ENCODE measurements around the gene NUDT5. TPM values are rescaled to one million over a fixed set of nuclear protein-coding genes. Genes with fewer than 3 reads are reported as not detected.

The NUDT5 gene
- 10 to 100 TPM; 33.6 to 54.8 (median 45.2) TPM for total RNA-seq

DNA sequence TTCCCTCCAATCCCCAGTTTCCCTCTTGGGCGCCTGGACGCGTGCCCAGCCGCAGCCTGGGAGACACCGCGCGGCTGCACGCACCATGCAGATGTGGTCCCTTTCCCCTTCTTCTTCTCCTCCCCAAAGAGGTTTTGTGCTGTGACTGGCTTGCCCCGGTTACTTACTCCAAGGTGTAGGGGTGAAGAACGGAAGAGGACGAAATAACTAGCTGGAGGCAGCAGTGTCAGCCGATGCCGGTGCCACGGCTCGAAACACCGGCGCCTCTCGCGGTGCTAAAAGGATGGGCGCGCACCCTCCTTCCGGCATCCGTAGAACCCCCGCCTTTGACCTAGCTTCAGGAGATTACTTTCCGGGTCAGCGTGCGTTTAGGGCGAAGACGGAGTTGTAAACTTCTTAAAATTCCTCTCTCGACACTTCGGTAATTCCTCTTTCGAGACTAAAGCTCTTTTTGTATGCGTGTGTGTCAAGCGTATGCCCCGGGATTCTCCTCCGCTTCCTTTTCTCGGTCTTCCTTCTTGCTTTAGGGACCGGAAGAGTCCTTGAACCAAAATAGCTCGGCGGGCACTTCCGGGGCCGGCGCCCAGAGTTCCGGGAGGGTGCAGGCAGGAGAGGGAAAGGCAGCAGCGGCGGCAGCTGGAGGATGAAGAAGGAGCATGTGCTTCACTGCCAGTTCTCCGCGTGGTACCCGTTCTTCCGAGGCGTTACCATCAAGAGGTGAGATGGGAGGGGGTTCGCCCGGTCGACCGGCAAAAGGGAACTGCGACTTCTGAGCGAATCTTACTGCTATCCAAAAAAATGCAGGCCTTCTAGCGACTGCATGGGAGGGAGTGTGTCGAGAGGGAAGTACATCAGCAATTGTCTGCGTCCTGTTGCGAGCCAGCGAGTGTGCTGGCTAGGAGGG, at the start of gene NUDT5, which contains the start of gene CDC123:
NUDT5 (minus strand) TSS at position 289 of the 904 bp plus-strand sequence. CDS start 9,600 bp downstream, outside the sequence.
CDC123 (plus strand) TSS at position 586 of the 904 bp plus-strand sequence; CDS start at position 644, 58 bp downstream.
- DNase-seq (ENCODE audit: low spot score), result peak; percentile 53
- peak; percentile 92 for ATAC-seq (ENCODE audit: low FRiP score)
- TF ChIP-seq CTCF (IDR thresholded peaks at IDR 0.05), result no peak

GRCh38 chr10:12243864-12244620, 48.4 kb upstream of the NUDT5 start:
- TF ChIP-seq CTCF (IDR thresholded peaks at IDR 0.05), result no peak
- ATAC-seq (ENCODE audit: low FRiP score) (no peak), DNase-seq (ENCODE audit: low spot score) (no peak)

- no peak for DNase-seq (ENCODE audit: low spot score)
- TF ChIP-seq CTCF (IDR thresholded peaks at IDR 0.05), result no peak
- no peak for ATAC-seq (ENCODE audit: low FRiP score)
Measured at GRCh38 chr10:12241810-12242529, 46.3 kb upstream of the NUDT5 start.

DNA sequence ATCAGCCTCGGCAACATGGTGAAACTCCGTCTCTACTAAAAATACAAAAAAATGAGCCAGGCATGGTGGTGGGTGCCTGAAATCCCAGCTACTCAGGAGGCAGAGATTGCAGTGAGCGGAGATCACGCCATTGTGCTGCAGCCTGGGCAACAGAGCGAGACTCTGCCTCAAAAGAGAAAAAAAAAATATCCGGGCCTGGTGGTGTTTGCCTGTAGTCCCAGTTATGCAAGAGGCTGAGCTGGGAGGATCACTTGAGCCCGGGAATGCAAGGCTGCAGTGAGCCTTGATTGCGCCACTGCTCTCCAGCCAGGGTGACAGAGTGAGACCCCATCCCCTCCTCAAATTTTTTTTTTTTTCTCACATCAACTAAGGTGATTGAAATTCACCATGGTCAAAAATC, 43.1 kb upstream of the NUDT5 start:
- ATAC-seq (ENCODE audit: low FRiP score) (no peak), DNase-seq (ENCODE audit: low spot score) (no peak)
- no peak for TF ChIP-seq CTCF (IDR thresholded peaks at IDR 0.05)

DNA sequence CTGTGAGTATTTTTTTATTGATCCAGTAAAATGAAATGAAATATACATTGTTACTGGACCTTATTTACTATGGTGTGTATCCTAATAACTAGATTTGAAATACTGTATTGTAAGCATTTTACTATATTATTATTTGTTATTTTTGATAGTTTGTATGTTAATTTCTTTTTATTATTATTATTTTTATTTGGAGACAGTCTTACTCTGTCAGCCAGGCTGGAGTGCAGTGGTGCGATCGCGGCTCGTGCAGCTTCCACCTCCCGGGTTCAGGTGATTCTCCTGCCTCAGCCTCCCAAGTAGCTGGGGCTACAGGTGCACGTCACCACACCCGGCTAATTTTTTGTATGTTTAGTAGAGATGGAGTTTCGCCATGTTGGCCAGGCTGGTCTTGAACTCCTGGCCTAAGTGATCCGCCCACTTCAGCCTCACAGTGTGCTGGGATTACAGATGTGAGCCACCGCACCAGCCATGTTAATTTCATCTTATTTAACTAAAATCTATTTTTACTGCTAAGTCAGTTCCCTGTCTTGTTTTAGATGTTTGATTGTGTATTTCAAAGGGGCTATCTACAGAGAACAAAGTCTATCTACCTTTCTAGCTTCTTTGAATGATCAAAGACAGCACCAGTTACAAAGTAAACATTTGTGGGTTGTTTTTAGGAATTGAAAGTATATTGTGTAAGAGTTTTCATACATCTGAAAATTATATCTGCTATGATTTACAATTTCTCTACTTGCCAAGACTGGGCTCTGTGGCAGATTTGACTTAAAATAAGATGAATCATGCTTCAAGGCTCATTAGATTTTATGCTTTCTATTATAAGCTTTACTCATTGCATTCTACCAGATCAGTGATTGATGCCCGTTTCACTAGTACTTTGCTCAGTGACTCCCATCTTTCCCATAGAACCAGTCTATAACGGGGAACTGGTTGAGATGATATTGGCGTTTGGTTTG, 41.9 kb upstream of the NUDT5 start:
- DNase-seq (ENCODE audit: low spot score) (no peak), ATAC-seq (ENCODE audit: low FRiP score) (no peak)
- TF ChIP-seq CTCF (IDR thresholded peaks at IDR 0.05), result no peak

DNA sequence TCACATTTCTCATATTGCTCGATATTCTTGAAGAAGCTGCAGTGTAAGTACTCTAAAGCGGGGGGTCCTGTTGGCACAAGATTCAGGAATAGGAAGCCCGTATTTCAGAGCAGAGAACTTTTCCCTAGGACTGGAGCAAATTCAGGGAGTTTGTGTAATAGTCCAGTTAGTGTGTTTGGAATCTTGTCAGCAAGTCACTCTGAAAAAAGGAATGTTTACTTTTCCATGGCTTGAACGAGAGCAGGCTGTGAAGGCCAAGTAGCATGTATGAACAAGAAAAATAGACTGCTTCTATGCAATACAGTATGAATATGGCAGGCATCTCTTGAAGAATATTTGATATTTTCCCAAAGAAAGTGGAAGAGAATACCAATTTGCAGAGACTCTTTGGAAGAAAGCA, 40.1 kb upstream of the NUDT5 start:
- no peak for ATAC-seq (ENCODE audit: low FRiP score)
- TF ChIP-seq CTCF (IDR thresholded peaks at IDR 0.05), result no peak
- DNase-seq (ENCODE audit: low spot score), result no peak
